Ovary (tissue), 9 donors: Measurements from ENCODE around the gene RCSD1. TPM values are rescaled to one million over a fixed set of nuclear protein-coding genes. Genes with fewer than 3 reads are reported as not detected.

Experiments
- DNase-seq, 5 donors: peaks; one replicate each; pipeline ENCODE4 v3.0.0-alpha.2; 2019 to 2020
- H3K27ac ChIP-seq, 2 donors: fragments of 200-600 bp; one replicate each; pipeline versions ENCODE4 v1.5.1 to v1.8.0; 2019 to 2022
- H3K27me3 ChIP-seq: fragments of 200-600 bp; one replicate; pipeline ENCODE4 v1.8.0; 2022
- H3K36me3 ChIP-seq: fragments of 200-600 bp; sonication (generic); one replicate; pipeline ENCODE4 v1.5.1; 2019
- H3K4me1 ChIP-seq: one replicate; pipeline ENCODE4 v1.8.1; 2013; ENCODE audit warnings: mild to moderate bottlenecking, moderate library complexity; ENCODE audit not compliant: insufficient read depth
- H3K4me3 ChIP-seq: fragments of 200-600 bp; sonication (generic); one replicate; pipeline ENCODE4 v1.5.1; 2017
- H3K9me3 ChIP-seq, 2 donors: fragments of 200-600 bp in 1 of 2; sonication (generic) in 1 of 2; one replicate each; pipeline versions ENCODE4 v1.5.1 to v1.8.1; 2013 to 2019; ENCODE audit warnings: mild to moderate bottlenecking in 1 of 2, moderate library complexity in 1 of 2
- CTCF ChIP-seq, 3 donors: fragments of 450-650 bp in 2 of 3; fragments of 200-600 bp in 1 of 3; IDR thresholded peaks; one replicate each; pipeline versions ENCODE4 v1.5.1 to v1.8.0; 2016 to 2022; ENCODE audit warnings: antibody characterized with exemption in 3 of 3, mild to moderate bottlenecking in 1 of 3
- EP300 ChIP-seq: sonication (generic); formaldehyde crosslinking; IDR thresholded peaks from one replicate; pipeline ENCODE4 v1.6.1; 2017; ENCODE audit warnings: antibody characterized with exemption
- POLR2A ChIP-seq: fragments of 450-650 bp; IDR thresholded peaks from one replicate; pipeline ENCODE4 v1.6.1; 2017; ENCODE audit warnings: antibody characterized with exemption, mild to moderate bottlenecking, moderate library complexity
- WGBS, 3 donors: extraction: QIAGEN DNeasy Blood & Tissue Kit in 1 of 3; methylation state at CpG; one replicate each; pipeline versions ENCODE4 v1.1.5 to v1.1.7; 2013 to 2017; 5-methylcytosine and 5-hydroxymethylcytosine counted together
- intact Hi-C, 4 donors: fragments of 100-400 bp; cut with DNase I; formaldehyde crosslinking; loops; one replicate each; pipeline versions ENCODE4 v1.11.0 to v1.15.1; 2022 to 2023
- polyA plus RNA-seq, 2 donors: library from polyadenylated mRNA; stranded (reverse); fragments of 200-250 nt in 1 of 2; fragments of 350-450 nt in 1 of 2; fragmentation: Illumina TruSeq in 1 of 2; extraction: RNeasy Lipid Tissue Mini Kit (QIAGEN cat#74804) in 1 of 2; gene quantifications; one replicate each; pipeline ENCODE4 v1.2.3, GENCODE V29; 2013 to 2014
- total RNA-seq, 7 donors: library from RNA; depleted of rRNA in 2 of 7; stranded (reverse); fragments of >200 nt in 2 of 7; fragmentation: NEBNext Ultra II Directional in 3 of 7; extraction: Animal tissue kit (Norgen Biotek cat#: 25700) in 3 of 7; gene quantifications; one replicate each; pipeline versions ENCODE4 v1.1.0 to v1.2.4, GENCODE V29; 2016 to 2023
- donor health status: DM: no; HTN: no; CAD: no; lungs with moderate emphysema.
- donor health status: DM: no; HTN: no; CAD: no.
- donor health status: Bipolar disorder and iron deficiency.
- donor health status: DM: yes; HTN: yes; CAD: no.
- donor health status: DM: no; HTN: no; CAD: no.
- donor health status: DM: yes; HTN: yes; CAD: no.

Gene RCSD1
- total and polyA plus RNA-seq, 9 donors: 2.1 to 10.9 (median 3.2) TPM

DNA sequence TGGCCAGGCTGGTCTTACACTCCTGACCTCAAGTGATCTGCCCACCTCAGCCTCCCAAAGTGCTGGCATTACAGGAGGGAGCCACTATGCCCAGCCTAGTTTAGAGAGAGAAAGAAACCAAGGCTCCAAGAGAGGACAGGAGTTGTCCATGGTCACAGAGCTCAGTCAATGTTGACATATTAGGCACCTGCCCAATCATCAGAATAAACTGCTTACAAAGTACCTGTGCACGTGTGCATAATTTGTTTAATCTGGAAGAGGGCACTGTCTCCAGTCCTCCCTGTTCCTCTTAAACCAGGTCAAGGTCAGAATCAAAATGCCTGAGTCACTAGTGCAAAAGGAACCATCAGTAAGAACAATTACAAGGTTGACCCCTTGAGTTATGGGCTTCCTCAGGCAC is 71.5 kb downstream of the RCSD1 start:
- no peak overlapping the region for H3K4me3 ChIP-seq
- H3K36me3 ChIP-seq: no peaks in the 10 kb centered on the region
- 18 to 38% (median 27%) methylated on average over 1 of the region's 1 CpG for WGBS, 3 donors
- intact Hi-C loops: no loop called here
- H3K4me1 ChIP-seq: no peaks in the 10 kb centered on the region
- no peaks in the 10 kb centered on the region for H3K9me3 ChIP-seq
- DNase-seq: no peak
- H3K27me3 ChIP-seq: no peaks in the 10 kb centered on the region
- H3K27ac ChIP-seq: no peak overlapping the region
- TF ChIP-seq POLR2A (no peak), EP300 (no peak), CTCF (IDR thresholded peaks at IDR 0.05) (no peak)

- H3K9me3 ChIP-seq: no peaks in the 10 kb centered on the region
- H3K27me3 ChIP-seq: no peaks in the 10 kb centered on the region
- no peaks in the 10 kb centered on the region for H3K36me3 ChIP-seq
- 90 to 96% (median 92%) methylated on average over 1 of the region's 1 CpG for WGBS, 3 donors
- no peak for TF ChIP-seq CTCF (IDR thresholded peaks at IDR 0.05)
- TF ChIP-seq EP300: no peak
- TF ChIP-seq POLR2A: no peak
- H3K4me3 ChIP-seq: no peak overlapping the region
- intact Hi-C loops: no loop called here
- no peaks in the 10 kb centered on the region for H3K4me1 ChIP-seq
- DNase-seq: no peak
- H3K27ac ChIP-seq: no peak overlapping the region
Measured at GRCh38 chr1:167703557-167703956, 73.5 kb downstream of the RCSD1 start.

GRCh38 chr1:167704715-167705114 is 74.7 kb downstream of the RCSD1 start:
- Histone ChIP-seq H3K27me3 (no peaks in the 10 kb centered on the region), H3K4me3 (no peak overlapping the region), H3K4me1 (no peaks in the 10 kb centered on the region), H3K27ac (no peak overlapping the region), H3K9me3 (no peaks in the 10 kb centered on the region), H3K36me3 (no peaks in the 10 kb centered on the region)
- intact Hi-C loops: no loop called here
- 41 to 58% (median 42%) methylated on average over 2 of the region's 2 CpGs for WGBS, 3 donors
- TF ChIP-seq CTCF (IDR thresholded peaks at IDR 0.05) (no peak), POLR2A (no peak), EP300 (no peak)
- no peak for DNase-seq

- 42 to 62% (median 47%) methylated on average over 6 of the region's 6 CpGs for WGBS, 3 donors
- intact Hi-C loops: no loop called here
- H3K4me3 ChIP-seq: no peak overlapping the region
- H3K27me3 ChIP-seq: no peaks in the 10 kb centered on the region
- no peaks in the 10 kb centered on the region for H3K36me3 ChIP-seq
- TF ChIP-seq EP300 (no peak), CTCF (IDR thresholded peaks at IDR 0.05) (no peak), POLR2A (no peak)
- H3K4me1 ChIP-seq: no peaks in the 10 kb centered on the region
- no peaks in the 10 kb centered on the region for H3K9me3 ChIP-seq
- H3K27ac ChIP-seq: no peak overlapping the region
- no peak for DNase-seq
Measured at GRCh38 chr1:167705250-167705649, 75.2 kb downstream of the RCSD1 start.

GRCh38 chr1:167706363-167706762 is 76.3 kb downstream of the RCSD1 start:
- H3K36me3 ChIP-seq: no peaks in the 10 kb centered on the region
- intact Hi-C loops: no loop called here
- H3K4me1 ChIP-seq: no peaks in the 10 kb centered on the region
- TF ChIP-seq POLR2A (no peak), EP300 (no peak), CTCF (IDR thresholded peaks at IDR 0.05) (no peak)
- H3K4me3 ChIP-seq: no peak overlapping the region
- WGBS, 3 donors: 75 to 83% (median 82%) methylated on average over 2 of the region's 2 CpGs
- no peak overlapping the region for H3K27ac ChIP-seq
- no peaks in the 10 kb centered on the region for H3K27me3 ChIP-seq
- DNase-seq: no peak
- no peaks in the 10 kb centered on the region for H3K9me3 ChIP-seq
